HG03432 (cell line): Measurements from ENCODE around the gene NRCAM.

Experiments used
- ATAC-seq: cut with Tn5 transposase; IDR thresholded peaks from one replicate; pipeline ENCODE4 v1.9.1; 2021; ENCODE audit warnings: mild to moderate bottlenecking, moderate library complexity; ENCODE audit not compliant: unreplicated experiment

NRCAM gene

GRCh38 chr7:108138911-108139310, 317.3 kb downstream of the NRCAM start:
- no peak for ATAC-seq

GRCh38 chr7:108137993-108138392, 318.2 kb downstream of the NRCAM start:
- ATAC-seq, result no peak

DNA sequence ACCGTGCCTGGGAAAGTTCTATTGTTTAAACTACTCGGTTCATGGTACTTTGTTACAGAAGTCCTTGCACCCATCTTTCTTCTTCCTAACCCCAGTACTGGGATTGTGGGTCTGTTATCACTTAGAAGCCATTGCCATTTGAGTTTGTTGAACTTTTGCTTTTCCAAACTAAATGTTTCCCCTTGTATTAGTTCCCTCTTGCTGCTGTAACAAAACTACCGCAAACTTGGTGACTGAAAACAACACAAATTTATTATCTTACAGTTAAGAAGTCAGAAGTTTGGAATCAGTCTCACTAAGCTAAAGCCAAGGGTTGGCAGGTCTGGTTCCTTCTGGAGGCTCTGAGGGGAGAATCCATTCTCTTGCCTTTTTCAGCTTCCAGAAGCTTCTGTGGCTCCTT, 319.2 kb downstream of the NRCAM start:
- ATAC-seq, result no peak

- ATAC-seq, result peak; percentile 26
These were observed 320.0 kb downstream of the NRCAM start for GRCh38 chr7:108136191-108136688.

DNA sequence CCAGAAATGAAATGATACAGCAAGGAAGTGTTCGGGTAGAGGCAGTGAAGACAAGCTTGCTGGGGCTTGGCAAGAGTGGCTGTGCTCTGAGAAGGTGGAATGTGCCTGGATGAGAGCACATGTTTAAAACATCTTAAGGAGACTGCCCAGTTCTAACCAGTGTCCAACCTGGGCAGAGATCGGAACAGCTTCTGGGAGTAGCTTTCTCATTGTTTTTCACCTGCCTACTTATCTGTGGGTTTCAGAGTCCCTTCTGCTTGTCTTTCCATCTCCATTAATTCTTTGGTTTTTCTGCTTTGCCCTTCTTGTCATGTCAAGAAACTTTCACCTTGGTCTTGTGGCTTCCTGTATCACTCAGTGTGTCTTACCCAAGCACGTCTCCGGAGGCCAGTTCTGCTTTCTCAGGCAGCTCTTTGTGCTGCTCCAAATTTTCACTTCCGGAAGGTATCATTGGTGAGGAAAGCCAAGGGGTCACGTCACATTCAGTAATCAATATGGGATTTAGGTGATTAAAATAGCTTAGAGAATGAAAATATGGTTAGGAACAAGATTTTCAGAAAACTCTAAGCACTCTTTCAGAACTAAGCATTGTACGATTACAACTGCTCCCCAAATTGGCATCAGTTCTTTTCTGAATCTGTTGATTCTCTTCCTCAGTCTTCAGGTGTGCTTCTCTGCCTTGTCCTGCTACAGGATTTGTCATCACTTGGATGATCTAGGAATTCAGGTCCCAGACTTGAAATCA, 320.6 kb downstream of the NRCAM start:
- ATAC-seq, result peak; percentile 98

- ATAC-seq, result no peak
These were observed 321.8 kb downstream of the NRCAM start for GRCh38 chr7:108134486-108134885.

- no peak for ATAC-seq
These were observed 323.5 kb downstream of the NRCAM start for GRCh38 chr7:108132551-108133265.

DNA sequence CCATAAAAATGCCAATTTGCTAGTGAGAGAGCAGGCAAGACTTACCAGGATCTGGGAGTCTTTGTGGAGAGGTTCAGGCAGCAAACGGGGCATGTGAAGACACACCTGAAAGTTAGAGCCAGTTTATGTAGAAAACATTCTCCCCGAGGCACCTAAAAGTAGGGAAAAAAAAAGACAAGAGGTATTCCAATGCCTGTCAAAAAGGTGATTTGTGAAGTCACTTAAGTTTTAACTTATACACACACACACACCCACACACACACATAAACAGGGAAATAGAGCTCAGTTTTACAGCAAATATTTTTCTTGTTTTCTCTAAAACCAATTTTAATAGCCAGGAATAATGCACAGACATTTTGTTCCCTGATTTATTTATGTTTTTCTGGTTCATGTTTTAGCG, 326.0 kb downstream of the NRCAM start, which contains the start of gene LAMB4:
TSS of gene LAMB4 (minus strand) at position 101 of the 400 bp plus-strand sequence. CDS start 7,197 bp downstream, outside the sequence.
- ATAC-seq, result no peak

DNA sequence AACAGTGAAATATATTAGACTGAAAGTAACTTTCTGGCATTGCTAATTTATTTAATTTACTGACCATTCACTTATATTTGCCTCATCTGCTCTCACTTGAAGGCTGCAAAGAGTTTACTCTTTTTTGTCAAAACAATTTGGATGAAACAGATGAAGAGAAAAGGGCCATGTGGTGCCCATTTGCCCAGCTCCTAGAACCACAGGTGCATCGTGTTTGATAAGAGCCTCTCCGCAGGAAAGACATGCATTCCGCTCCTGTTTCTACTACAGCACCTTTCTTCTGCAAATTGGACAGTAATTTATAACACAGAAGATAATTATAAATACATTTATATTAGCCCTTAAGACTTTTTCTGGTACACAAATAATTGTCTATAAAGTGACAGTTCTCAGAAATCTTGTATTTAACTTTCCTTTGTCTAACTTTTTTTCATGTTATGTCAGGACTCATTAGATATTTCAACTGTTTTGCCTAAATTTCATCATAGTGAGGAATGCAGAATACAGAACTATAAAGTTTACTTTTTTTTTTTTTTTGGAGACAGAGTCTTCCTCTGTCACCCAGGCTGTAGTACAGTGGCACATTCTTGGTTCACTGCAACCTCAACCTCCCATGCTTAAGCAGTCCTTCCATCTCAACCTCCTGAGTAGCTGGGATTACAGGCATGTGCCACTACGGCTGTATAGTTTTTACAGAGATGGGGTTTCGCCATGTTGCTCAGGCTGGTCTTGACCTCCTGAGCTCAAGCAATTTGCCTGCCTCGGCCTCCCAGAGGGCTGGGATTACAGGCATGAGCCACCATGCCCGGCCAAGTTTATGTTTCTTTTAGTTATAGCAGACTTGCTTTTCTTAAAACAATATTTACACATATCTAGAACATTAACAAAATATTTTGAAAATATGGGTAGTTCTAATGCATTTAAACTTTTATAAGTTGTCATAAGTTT, 326.9 kb downstream of the NRCAM start:
- ATAC-seq, result no peak

GRCh38 chr7:108128514-108128913, 327.7 kb downstream of the NRCAM start:
- no peak for ATAC-seq

DNA sequence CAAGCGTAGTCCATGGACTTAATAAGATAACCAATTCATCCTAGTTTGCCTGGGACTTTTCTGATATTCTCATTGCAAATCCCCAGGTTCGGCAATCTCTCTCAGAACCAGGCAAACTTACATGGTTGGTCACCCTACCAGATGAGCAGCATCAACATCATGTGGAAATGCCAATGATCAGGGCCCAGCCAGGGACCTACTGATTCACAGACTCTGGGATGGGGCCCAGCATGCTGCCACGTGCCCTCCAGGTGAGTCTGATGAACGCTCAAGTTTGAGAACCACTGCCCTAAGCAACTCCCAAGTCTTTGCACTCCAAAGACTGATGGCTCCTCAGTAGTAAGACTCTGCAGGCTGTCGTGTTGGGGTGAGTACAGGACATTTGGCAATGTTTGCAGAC, 328.8 kb downstream of the NRCAM start:
- no peak for ATAC-seq

GRCh38 chr7:108124820-108125219, 331.4 kb downstream of the NRCAM start:
- ATAC-seq, result no peak

- no peak for ATAC-seq
These were observed 334.1 kb downstream of the NRCAM start for GRCh38 chr7:108122181-108122580.

DNA sequence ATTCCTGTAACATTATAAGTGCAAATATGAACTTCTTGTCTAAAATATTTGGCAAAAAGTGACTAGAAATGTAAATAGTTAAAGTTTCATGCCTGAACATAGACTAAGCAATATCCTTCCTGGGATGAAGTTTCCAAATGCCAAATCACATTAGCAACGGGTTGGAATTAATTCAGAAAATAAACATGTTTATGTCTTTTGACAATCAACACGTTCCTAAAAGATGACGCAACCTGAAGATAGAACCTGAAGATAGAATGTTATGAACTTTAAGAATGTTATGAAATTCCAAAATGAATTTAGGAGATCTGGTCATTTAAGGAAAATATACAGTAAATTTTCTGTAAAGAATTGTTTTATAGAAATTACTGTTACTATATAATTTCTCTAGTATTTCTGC, 335.3 kb downstream of the NRCAM start:
- no peak for ATAC-seq

DNA sequence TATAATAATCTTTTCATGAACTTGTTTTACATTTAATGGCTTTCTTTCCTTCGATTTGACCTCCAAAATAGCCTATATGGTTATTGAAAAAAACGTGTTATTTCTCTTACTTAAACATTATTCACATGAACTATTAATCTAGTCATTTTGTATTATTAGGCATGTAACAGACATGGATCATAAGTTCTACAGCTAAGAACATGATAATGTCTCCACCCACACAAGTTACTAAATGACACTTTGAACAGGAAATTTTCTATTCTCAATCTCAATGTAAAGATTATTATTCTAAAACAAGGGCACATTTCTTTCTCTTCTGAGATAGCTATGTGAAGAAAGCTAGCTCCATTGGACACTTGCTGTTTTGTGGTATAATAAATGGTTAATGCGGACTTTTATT, 336.0 kb downstream of the NRCAM start:
- no peak for ATAC-seq

GRCh38 chr7:108118959-108119358, 337.3 kb downstream of the NRCAM start:
- ATAC-seq, result no peak

- ATAC-seq, result peak; percentile 85
These were observed 342.0 kb downstream of the NRCAM start for GRCh38 chr7:108114117-108114841.

DNA sequence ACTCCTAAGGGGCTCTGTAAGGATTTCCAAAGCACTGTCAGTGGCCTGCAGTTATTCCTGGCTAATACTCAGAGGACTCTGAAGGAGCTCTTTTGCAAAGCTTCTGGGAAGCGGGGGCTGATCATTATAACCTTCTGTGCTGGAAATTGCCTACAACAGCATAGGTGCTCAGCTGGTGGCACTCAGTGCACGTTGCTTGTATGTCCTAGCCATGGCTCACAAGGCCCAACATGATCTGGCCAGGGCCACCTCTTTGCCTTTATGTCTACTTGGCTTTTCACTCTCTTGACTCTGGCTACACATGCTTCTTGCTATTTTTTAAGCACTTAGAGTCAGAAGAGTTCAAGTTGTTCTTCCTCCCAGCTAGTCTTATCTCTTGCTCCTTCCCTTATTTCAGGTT, 343.6 kb downstream of the NRCAM start:
- ATAC-seq, result no peak

DNA sequence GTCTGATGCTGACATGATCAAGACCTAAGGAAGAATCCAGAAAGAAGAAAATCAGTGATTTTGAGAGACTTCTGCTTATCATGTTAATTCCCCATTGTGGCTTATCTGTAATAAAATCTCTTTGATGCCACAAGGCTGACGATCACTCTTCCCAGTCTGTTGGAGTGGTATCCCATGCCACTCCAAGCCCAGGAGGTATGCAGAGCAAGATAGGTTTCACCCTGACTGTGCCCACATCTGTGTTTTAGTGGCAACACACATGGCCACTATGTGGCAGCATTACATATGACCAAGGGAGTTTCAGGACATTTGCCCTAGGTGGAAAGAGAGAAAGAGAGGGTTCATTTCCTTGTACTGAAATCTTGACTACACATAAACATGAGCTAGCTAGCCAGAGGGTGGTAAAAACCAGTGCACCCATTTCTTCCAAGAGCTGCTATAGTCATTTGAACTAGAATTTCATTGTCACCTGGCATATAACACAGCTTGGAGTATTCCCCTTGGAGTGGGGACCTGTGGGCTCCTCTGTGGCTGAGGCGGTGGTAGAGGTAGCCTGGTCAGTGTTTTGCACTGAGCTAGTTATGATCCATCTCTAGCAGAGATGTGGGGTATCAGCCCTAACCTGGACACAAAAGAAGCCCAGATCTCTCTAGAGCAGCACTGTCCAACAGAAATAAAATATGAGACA, 346.9 kb downstream of the NRCAM start:
- peak; percentile 64 for ATAC-seq

DNA sequence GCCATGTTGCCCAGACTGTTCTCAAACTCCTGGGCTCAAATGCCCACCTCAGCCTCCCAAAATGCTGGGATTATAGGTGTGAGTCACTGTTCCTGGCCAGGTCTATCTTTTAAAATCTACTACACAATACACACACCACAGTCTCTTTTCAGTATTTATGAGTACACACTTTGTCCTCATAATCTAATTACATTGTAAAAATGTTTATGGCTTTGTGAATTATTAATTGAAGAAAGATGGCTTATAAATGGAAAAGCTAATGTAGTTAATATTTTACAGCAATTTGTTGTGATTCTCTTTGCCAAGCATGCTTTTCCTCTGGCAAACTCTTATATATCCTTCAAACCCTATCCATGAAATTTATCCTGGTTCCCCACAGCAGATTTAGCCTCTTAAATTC, 348.1 kb downstream of the NRCAM start:
- ATAC-seq, result no peak
